22Rv1 (cell line): ENCODE results near the gene EFS.
"Not testable (repeated sequence)": the region's sequence is repeated elsewhere in the genome, so short reads cannot be mapped to it uniquely, and the experiment has no call there.

Experiments used
- H3K27ac ChIP-seq: fragments of 450-650 bp; 2 replicates; pipeline ENCODE4 v1.5.1; 2017
- ZFX ChIP-seq: fragments of 450-650 bp; IDR thresholded peaks from 2 replicates; pipeline ENCODE4 v1.6.1; 2017; ENCODE audit warnings: antibody characterized with exemption, borderline replicate concordance
- TF ChIP-seq, protein P1 (sequence below): fragments of 450-650 bp; IDR thresholded peaks from 2 replicates; pipeline ENCODE4 v1.5.1; 2017; ENCODE audit warnings: mild to moderate bottlenecking

EFS gene

DNA sequence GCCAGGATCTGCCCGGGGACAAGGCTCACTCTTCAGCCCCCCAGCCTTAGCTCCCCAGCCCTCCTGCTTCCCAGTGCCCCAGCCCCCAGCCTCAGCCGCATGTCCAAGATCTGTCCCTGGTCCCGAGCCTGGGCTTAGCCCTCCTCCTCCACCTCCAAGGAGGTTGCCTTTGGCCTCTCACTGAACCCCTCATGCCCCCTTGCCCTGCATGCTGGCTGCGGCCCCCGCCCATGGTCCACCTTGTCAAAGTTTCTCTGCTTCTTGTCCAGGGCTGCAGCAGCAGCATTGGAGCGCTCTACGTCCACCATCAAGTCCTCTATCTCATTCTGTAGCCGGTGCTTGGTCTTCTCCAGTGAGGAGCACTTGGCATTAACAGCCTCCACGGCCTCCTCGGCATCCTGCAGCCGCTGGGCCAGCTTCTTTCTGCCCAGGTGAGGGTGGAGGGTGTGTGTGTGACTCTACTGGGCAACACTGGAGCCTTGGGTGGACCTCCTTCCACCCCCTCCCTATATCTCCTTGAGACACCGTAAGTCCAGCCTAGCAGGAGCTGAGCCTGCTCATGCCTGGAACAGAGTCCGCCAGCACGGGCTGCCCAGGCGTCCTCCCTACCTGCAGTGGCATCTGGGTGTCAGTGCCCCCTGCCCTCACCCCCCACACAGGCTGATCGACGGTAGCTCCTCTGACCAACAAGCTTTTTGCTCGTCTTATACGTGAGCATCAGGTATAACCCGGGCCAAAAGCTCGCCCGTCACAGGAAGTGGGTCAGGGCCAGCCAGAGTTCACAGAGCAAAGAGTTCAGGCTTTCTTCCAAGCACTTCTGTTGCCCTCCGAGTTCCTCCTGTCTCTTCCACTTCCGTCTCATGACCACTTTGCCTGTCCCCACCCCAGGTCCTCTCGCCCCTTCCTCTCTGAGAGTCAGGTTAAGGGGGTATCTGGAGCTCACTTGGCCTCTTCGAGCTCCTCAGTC is 23.2 kb upstream of the EFS start:
- no peak overlapping the region for H3K27ac ChIP-seq
- TF ChIP-seq, protein P1, sequence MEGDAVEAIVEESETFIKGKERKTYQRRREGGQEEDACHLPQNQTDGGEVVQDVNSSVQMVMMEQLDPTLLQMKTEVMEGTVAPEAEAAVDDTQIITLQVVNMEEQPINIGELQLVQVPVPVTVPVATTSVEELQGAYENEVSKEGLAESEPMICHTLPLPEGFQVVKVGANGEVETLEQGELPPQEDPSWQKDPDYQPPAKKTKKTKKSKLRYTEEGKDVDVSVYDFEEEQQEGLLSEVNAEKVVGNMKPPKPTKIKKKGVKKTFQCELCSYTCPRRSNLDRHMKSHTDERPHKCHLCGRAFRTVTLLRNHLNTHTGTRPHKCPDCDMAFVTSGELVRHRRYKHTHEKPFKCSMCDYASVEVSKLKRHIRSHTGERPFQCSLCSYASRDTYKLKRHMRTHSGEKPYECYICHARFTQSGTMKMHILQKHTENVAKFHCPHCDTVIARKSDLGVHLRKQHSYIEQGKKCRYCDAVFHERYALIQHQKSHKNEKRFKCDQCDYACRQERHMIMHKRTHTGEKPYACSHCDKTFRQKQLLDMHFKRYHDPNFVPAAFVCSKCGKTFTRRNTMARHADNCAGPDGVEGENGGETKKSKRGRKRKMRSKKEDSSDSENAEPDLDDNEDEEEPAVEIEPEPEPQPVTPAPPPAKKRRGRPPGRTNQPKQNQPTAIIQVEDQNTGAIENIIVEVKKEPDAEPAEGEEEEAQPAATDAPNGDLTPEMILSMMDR, result no peak
- no peak for TF ChIP-seq ZFX

DNA sequence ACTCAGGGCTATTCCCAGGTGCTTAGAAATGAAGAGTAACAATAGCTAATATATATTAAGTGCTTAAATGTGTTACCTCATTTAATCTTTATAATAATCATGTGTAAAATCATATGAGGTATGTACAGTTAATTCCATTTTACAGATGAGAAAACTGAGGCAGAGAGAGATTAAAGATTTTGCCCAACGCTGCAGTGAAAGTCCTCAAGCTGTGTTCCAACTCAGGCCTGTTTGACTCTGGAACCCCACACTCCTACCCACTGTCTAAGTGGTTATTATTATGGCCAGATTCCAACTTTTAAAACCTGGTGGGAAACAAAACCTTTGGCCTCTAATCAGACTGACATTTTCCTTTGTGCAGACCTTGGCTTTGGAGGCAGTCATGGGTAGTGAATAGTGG is 22.0 kb upstream of the EFS start:
- no peak overlapping the region for H3K27ac ChIP-seq
- no peak for TF ChIP-seq ZFX
- TF ChIP-seq, protein P1, result no peak

DNA sequence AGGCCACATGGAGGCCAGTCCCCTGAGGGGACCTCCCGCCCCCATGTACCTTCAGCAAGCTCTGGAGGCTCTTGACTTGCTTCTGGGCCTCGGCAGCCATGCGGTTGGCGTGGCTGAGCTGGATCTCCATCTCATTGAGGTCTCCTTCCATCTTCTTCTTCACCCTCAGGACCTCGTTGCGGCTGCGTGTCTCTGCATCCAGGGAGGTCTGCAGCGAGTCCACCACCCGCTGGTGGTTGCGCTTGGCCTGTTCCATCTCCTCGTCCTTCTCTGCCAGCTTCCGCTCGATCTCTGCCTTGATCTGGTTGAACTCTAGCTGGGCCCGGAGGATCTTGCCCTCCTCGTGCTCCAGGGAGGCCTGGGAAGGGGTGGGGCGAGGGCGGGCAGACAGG is 21.3 kb upstream of the EFS start:
- H3K27ac ChIP-seq, result not testable (repeated sequence)

DNA sequence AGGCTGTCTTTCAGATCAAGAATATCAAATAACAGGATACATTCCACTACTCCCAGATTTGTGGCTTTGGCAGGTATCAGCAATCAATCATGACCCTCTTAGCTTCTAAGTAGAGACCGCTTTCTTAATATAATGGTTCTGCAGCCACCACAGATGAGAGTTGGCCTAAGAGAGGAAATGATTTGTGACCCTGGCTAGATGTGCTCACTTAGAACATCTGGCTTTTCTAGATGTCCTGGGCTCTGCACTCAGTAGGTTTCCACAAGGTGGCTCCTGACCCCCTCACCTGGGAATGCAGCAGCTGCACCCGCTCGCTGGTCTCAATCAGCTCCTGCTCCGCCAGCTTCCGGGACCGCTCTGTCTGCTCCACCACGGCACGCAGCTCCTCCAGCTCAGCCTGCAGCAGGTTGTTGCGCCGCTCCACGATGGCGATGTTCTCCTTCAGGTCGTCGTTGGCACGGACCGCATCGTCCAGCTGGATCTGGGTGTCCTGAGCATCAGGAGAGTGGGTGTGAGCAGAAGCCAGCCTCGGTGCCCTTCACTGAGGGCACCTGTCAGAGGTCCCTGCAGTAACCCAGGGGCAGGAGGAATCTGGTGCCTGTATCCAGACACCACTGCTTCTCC is 20.8 kb upstream of the EFS start:
- no peak for TF ChIP-seq ZFX
- TF ChIP-seq, protein P1, result no peak

DNA sequence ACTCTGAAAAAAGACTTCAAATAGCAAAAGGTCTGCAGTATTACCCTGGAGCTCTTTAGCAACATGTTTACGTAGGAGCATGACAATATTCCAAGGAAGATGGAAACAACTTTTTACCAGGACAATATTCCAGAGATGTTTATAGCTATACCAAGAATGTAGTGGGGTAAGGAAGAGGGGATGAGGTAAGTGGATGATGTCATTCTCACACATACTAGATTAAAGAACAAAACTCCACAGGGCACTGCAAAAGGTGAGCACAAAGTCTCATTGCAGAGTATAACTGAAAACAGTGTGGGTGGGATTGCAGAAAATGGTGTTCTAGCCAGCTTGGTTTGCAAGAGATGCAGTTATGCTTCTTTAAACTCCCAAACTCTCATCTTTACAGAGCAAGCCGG is 20.3 kb upstream of the EFS start:
- TF ChIP-seq ZFX, result no peak
- TF ChIP-seq, protein P1, result no peak

More for the DNA sequence above, 20.8 kb upstream of the EFS start:
- no peak overlapping the region for H3K27ac ChIP-seq

DNA sequence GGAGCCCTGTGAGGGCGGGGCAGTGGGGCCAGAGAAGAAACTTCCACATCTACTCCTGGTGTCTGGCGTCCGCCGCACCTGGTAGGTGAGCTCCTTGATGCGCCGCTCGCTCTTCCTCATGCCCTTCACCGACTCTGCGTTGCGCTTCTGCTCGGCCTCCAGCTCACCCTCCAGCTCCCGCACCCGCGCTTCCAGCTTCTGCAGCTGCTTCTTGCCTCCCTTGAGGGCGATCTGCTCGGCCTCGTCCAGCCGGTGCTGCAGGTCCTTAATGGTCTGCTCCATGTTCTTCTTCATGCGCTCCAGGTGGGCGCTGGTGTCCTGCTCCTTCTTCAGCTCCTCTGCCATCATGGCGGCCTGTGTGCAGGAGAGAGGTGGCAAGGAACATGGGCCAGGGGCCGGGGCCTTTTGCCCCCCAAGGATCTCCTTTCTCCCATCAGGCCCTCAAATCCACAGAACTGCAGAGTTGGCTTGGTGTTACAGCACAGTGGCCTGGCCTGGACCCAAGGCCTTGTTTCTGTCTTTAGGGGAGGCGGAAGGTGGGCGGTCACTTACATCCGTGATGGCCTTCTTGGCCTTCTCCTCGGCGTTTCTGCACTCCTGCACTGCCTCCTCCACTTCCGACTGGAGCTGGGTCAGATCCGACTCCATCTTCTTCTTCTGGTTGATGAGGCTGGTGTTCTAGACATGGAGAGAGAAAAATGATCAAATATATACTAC is 19.6 kb upstream of the EFS start:
- H3K27ac ChIP-seq, result no peak overlapping the region
- TF ChIP-seq ZFX, result no peak
- TF ChIP-seq, protein P1, result no peak

More for the DNA sequence above, 20.3 kb upstream of the EFS start:
- no peak overlapping the region for H3K27ac ChIP-seq

DNA sequence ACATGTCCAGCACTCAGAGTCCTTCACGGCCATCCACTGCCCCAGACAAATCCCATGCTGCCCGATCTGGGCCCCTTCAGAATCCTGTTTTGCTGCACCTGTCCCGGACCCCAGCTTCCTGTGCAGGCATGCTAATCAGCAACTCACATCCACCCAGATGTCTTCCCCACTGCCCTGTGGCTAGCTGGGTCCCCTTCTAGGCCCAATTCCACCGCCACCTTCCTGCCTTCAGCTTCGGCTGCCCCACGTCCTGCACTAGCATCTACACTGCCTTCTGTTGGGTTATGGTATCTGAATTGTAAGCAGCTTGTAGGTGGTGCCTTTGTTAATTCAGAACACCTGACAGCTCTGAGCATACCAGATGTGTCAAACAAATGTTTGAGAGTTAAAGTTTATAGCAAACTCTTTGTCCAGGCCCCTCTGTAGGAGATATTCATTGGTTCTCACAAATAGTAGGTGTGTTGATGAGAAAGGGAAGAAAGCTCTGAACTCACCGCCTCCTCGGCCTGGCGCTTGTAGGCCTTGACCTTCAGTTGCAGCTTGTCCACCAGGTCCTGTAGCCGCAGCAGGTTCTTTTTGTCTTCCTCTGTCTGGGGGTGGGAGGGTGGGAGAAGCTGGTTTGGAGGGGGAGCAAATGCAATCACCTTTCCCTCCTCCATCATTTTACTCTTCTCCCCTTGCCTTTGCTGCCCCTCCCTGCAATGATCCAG is 17.9 kb upstream of the EFS start:
- TF ChIP-seq, protein P1, result no peak
- TF ChIP-seq ZFX, result no peak
- no peak overlapping the region for H3K27ac ChIP-seq
